ENCODE measurements around the gene CPED1.

Gene CPED1

GRCh38 chr7:121075952-121076349, 87.4 kb downstream of the CPED1 start:
- DNase-seq, result no peak

- peak; percentile 91 for DNase-seq
Observed at GRCh38 chr7:121076350-121077164, 88.0 kb downstream of the CPED1 start.

- no peak for DNase-seq
Observed at GRCh38 chr7:121077165-121077630, 88.7 kb downstream of the CPED1 start.

GRCh38 chr7:121078701-121079227, 90.3 kb downstream of the CPED1 start:
- DNase-seq, result no peak

GRCh38 chr7:121079425-121080169, 91.1 kb downstream of the CPED1 start:
- peak; percentile 7 for DNase-seq

- no peak for DNase-seq
Observed at GRCh38 chr7:121080257-121080912, 91.9 kb downstream of the CPED1 start.

- no peak for DNase-seq
Observed at GRCh38 chr7:121080913-121081326, 92.4 kb downstream of the CPED1 start.

- peak; percentile 54 for DNase-seq
Observed at GRCh38 chr7:121081327-121081936, 92.9 kb downstream of the CPED1 start.

- no peak for DNase-seq
Observed at GRCh38 chr7:121082400-121083101, 94.0 kb downstream of the CPED1 start.

- peak; percentile 69 for DNase-seq
Observed at GRCh38 chr7:121083138-121083789, 94.8 kb downstream of the CPED1 start.

GRCh38 chr7:121083790-121084251, 95.3 kb downstream of the CPED1 start:
- peak; percentile 45 for DNase-seq

GRCh38 chr7:121084256-121084655, 95.7 kb downstream of the CPED1 start:
- DNase-seq, result no peak

GRCh38 chr7:121084748-121085336, 96.3 kb downstream of the CPED1 start:
- DNase-seq, result peak; percentile 78

- peak; percentile 7 for DNase-seq
Observed at GRCh38 chr7:121085922-121086321, 97.4 kb downstream of the CPED1 start.

- no peak for DNase-seq
Observed at GRCh38 chr7:121088870-121089269, 100.4 kb downstream of the CPED1 start.

GRCh38 chr7:121094829-121095228, 106.3 kb downstream of the CPED1 start:
- DNase-seq, result no peak

- DNase-seq, result no peak
Observed at GRCh38 chr7:121097577-121097976, 109.1 kb downstream of the CPED1 start.

- no peak for DNase-seq
Observed at GRCh38 chr7:121099572-121099971, 111.1 kb downstream of the CPED1 start.

- DNase-seq, result no peak
Observed at GRCh38 chr7:121101083-121101482, 112.6 kb downstream of the CPED1 start.

- DNase-seq, result no peak
Observed at GRCh38 chr7:121101621-121102020, 113.1 kb downstream of the CPED1 start.

- peak; percentile 8 for DNase-seq
Observed at GRCh38 chr7:121102619-121103018, 114.1 kb downstream of the CPED1 start.

All from kidney glomerular epithelial cell (primary cell).